HG02884 (cell line): ENCODE measurements around the gene MLC1.

ENCODE experiments used
- ATAC-seq: cut with Tn5 transposase; IDR thresholded peaks from one replicate; pipeline ENCODE4 v1.9.1; 2021; ENCODE audit warnings: mild to moderate bottlenecking, moderate library complexity; ENCODE audit not compliant: unreplicated experiment

Gene MLC1

DNA sequence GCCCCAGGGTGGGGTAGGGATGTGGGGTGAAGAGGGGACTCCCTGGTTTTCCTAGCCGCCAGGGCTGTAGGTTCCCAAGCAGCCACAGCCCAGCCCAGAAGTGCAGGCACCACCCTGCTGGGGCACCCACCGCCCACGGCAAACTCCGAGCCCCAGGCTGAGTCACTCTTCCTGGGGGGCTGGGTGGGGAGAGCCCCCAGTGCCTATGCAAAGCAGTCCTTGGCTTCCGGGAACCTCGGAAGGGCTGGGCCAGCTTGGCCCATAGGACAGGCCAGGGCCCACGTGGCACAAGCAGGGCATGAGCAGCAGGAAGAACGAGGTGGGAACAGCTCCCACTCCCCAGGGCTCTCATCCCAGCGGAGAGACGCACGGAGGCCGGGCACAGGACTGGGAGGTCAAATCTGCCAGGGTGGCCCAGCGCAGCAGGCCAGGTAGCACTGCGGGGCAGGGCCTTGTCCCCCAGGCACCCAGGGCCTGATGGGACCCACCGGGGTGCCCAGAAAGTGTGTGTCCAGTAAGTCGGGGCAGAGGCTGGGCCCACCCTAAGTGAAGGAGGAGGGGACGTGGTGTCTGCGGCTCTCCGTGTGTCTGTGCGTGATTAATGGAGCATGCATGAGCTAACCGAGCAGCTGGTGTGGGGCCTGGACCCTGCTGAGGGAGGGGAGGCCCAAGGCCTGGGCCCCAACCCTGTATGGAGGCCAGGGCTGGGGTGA is 68.1 kb downstream of the MLC1 start:
- no peak for ATAC-seq

DNA sequence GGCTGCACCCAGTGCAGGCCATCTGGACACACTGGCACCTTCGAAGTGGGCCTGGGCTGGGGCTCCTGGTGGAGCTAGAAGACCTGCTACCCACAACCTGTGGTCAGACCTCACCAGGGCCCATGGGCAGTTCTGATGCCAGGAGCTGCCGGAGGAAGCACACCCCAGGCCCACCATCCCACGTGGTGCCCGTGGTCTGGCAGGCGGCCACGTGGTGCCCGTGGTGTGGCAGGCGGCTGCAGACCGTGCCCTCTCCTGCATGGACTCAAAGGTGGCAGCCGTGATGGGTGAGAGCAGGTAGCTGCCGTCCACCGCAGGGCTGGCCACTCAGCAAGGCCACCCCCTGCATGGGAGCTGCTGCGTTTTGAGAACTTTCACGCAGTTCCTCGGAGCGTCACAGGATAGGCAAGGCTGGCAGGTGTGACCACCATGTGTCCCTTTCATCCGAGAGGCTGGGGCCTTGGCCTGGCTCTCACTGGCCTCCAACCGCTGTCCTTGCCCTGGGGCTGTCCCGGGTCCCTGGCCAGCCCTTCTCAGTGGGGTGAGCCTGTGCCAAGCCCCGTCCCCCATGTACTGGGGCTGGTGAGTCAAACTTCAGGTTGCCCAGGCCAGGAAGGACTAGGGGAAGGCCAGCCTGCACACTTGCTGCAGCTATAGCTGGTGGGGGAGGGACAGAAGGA is 68.8 kb downstream of the MLC1 start:
- no peak for ATAC-seq

- no peak for ATAC-seq
Observed at GRCh38 chr22:50015451-50016307, 69.5 kb downstream of the MLC1 start.

GRCh38 chr22:50014655-50015401 is 70.4 kb downstream of the MLC1 start:
- no peak for ATAC-seq

DNA sequence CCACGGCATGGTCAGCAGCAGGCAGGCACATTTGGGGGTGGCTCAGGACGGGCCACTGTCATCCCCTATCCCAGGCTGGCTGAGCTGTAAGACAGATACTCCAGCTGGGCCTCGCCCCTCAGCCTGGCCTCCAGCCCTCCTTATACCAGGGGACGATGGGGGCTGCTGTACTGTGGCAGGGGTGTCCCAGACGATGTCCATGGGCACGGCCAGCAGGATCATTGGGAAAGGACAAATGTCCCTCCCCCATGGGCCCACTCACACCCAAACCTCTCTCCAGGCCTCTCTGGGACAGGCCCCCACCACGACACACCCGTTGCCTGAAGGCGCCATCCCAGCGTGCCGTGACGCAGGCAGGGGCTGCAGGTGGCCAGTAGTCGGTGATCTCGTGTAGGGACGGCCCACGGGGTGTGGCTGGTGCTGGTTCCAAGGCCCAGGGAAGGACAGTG is 71.1 kb downstream of the MLC1 start:
- ATAC-seq: no peak

DNA sequence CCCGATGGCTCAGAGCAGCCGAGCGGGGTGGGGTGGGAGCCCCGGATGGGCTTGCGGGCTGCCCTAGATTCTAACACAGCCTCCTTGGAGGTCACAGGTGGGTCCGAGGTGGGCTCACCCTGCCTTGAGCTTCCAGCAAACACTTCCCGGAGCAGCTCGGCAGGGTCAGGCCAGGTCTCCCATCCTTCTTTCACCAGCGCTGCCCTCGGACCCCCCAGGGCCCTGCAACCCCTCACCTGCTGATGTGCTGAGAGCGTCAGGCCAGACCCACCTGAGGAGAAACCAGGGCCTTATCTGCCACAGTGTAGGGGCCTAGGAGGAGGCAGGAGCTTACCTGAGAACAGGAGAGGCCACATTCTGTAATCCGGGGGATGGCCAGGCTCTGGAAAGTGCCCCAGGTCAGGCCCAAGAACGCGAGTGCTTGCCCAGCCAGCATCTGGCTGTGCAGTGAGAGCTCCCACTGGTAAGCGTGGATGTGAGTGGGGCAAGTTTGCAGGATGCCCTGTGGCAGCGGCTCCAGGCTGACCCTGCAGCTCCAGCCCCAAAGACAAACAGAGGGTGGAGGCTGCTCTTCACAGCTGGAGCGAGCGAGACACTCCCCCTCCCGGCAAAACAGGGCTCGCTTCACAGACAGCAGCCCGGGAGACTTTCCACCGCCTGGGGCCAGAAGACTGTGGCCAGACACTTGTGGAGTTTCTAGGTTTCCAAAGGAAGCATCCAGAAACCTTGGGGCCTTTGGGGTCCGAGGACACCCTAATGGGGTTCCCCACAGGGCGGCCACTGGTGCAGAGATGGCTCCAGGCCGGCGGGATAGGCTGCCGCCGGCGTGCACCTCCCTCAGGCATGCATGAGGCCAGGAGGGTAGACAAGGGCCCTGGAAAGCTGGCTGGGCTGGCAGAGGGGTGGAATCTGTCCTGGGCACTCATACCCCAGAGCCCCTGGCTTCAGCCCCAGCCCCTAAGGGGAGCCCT is 72.7 kb downstream of the MLC1 start, which contains the start of gene IL17REL:
IL17REL (minus strand) TSS at position 555 of the 971 bp plus-strand sequence; CDS start at position 436, 119 bp downstream.
- no peak for ATAC-seq

GRCh38 chr22:50011447-50012210 is 73.6 kb downstream of the MLC1 start:
- ATAC-seq: no peak

DNA sequence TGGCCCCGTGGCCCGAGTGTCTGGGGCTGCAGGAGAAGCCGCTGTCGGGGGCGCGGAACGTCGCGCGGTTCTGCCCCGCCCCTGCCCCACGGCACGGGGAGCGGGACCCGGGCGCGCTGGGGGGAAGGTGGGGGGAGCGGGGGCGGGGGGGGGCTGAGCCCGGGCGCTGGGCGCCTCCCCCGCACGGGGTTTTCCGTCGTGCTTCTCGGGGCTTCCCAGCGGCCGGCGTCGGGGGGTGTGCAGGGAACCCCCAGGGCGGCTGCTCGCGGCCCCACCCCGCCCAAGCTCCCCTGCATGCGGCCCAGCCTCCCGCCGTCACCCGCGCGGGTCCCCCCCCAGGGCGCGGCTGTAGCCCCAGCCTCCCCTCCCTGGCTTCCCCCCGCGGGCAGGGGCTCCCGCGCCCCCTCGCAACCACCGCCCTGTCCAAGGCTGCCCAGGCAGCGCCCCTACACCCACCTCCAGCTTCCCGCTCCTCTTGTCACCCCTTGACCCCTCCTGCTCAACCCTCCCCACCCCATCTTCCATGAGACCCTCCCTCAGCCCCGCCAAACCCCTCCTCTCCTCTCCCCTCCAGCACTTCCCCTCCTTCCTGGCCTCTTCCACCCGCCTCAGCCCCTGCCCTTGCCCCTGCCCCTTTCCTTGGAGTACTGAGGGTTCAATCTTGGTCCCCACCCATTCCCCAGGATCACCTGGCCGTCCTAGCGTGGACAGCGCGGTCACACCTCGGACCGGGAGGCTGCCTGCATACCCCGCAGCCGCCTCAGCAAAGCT is 74.4 kb downstream of the MLC1 start:
- no peak for ATAC-seq

GRCh38 chr22:50009765-50010675 is 75.2 kb downstream of the MLC1 start:
- no peak for ATAC-seq
